Mesodermal cell (in vitro differentiated cells): ENCODE results near the gene HNRNPM.
"Not testable (repeated sequence)": the region's sequence is repeated elsewhere in the genome, so short reads cannot be mapped to it uniquely, and the experiment has no call there.

Experiments used
- H3K27ac ChIP-seq: 2 replicates; pipeline ENCODE4 v1.7.0; 2013; ENCODE audit warnings: mild to moderate bottlenecking, low read depth, low read length, moderate library complexity; ENCODE audit not compliant: severe bottlenecking
- H3K36me3 ChIP-seq: 2 replicates; pipeline ENCODE4 v1.7.1; 2013; ENCODE audit warnings: mild to moderate bottlenecking, low read length, moderate library complexity; ENCODE audit not compliant: control insufficient read depth, insufficient read depth
- H3K4me1 ChIP-seq: one replicate; pipeline ENCODE4 v1.7.1; 2013; ENCODE audit warnings: mild to moderate bottlenecking, low read length; ENCODE audit not compliant: insufficient read depth, control insufficient read depth, poor library complexity, severe bottlenecking
- H3K4me3 ChIP-seq: 2 replicates; pipeline ENCODE4 v1.7.0; 2013; ENCODE audit warnings: low read length, control low read depth, mild to moderate bottlenecking; ENCODE audit not compliant: insufficient read depth, poor library complexity, severe bottlenecking; ENCODE audit errors: extremely low read depth
- H3K9me3 ChIP-seq: 2 replicates; pipeline ENCODE4 v1.7.1; 2013; ENCODE audit warnings: mild to moderate bottlenecking, low read length, moderate library complexity; ENCODE audit not compliant: control insufficient read depth
- WGBS, 2 experiments: methylation state at CpG; one replicate each; pipeline ENCODE4 v1.1.5; 2013; ENCODE audit warnings: missing lambda C conversion rate in 2 of 2; ENCODE audit not compliant: insufficient coverage in 2 of 2; 5-methylcytosine and 5-hydroxymethylcytosine counted together

Gene HNRNPM

GRCh38 chr19:8403098-8403819, 41.5 kb upstream of the HNRNPM start:
- Histone ChIP-seq H3K9me3 (no peaks in the 10 kb centered on the region), H3K4me1 (no peaks in the 10 kb centered on the region), H3K36me3 (peaks cover 56% of the 10 kb centered on the region), H3K27ac (no peak overlapping the region), H3K4me3 (no peak overlapping the region)
- 93 to 97% methylated on average over 28 to 44 of the region's 44 CpGs for WGBS, 2 experiments

DNA sequence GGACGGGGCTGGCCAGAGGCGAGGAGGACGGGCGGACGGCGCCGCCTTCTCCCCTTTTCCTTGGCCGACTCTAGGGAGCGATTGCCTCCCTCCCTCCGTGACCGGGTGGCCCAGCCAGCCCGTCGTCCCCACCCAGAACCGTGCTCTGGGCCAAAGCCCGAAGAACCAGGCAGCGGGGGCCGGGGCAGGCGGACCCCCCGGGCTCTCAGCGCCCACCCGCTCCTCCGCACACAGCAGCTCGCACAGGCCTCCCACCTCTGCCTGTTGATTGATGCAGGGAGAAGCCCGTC, 41.0 kb upstream of the HNRNPM start:
- Histone ChIP-seq H3K4me1 (no peaks in the 10 kb centered on the region), H3K4me3 (no peak overlapping the region), H3K9me3 (no peaks in the 10 kb centered on the region), H3K36me3 (peaks cover 53% of the 10 kb centered on the region), H3K27ac (no peak overlapping the region)
- WGBS, 2 experiments, result 88 to 91% methylated on average over 10 to 21 of the region's 24 CpGs

- 92 to 95% methylated on average over 11 of the region's 18 CpGs for WGBS, 2 experiments
- no peak overlapping the region for H3K27ac ChIP-seq
- H3K4me3 ChIP-seq, result no peak overlapping the region
- no peaks in the 10 kb centered on the region for H3K4me1 ChIP-seq
- H3K9me3 ChIP-seq, result no peaks in the 10 kb centered on the region
- peaks cover 50% of the 10 kb centered on the region for H3K36me3 ChIP-seq
Observed at GRCh38 chr19:8404391-8405151, 40.2 kb upstream of the HNRNPM start.

DNA sequence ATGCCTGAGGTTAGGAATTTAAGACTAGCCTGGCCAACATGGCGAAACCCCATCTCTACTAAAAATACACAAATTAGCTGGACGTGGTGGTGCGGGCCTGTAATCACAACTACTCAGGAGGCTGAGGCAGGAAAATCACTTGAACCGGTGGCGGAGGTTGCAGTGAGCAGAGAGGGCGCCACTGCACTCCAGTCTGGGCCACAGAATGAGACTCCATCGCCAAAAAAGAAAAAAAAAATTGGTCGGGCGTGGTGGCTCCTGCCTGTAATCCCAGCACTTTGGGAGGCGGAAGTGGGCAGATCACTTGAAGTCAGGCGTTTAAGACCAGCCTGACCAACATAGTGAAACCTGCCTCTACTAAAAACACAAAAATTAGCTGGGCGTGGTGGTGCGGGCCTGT, 34.1 kb upstream of the HNRNPM start:
- not testable (repeated sequence) for H3K36me3 ChIP-seq, H3K4me3 ChIP-seq, H3K27ac ChIP-seq, H3K9me3 ChIP-seq, H3K4me1 ChIP-seq
- 89 to 91% methylated on average over 11 to 12 of the region's 13 CpGs for WGBS, 2 experiments

- H3K36me3 ChIP-seq, result no peaks in the 10 kb centered on the region
- no peaks in the 10 kb centered on the region for H3K9me3 ChIP-seq
- no peak within 1 kb of the TSS for H3K27ac ChIP-seq
- H3K4me3 ChIP-seq, result peak within 1 kb of the TSS; percentile 59
- peaks cover 2% of the 10 kb centered on the region for H3K4me1 ChIP-seq
- 5 to 6% methylated on average over 81 of the region's 89 CpGs for WGBS, 2 experiments
Observed at GRCh38 chr19:8412783-8413628, 31.8 kb upstream of the HNRNPM start, which contains the start of gene MARCHF2. TSS of gene MARCHF2 (plus strand) at chr19:8413305. CDS start at chr19:8421841, 8,536 bp downstream.

DNA sequence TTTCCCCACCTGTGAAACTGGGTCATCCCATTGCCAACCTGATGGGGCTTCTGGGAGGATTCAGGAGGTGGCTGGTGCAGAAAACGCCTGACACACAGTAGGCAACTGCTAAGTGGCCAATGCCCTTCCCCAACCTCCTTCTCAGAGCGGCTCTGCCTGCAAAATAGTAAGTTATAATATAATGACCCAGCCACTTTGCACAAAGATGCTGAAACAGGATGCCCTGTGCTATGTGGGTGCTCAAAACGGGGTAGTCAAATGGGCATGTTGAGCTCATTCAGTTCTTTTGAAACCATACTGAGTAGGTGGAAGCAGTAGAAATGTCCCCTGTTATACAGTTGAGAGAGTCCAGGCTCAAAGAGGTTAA, 31.2 kb upstream of the HNRNPM start:
- H3K4me3 ChIP-seq, result peak overlapping the region; percentile 59
- peaks cover 8% of the 10 kb centered on the region for H3K4me1 ChIP-seq
- 60 to 100% methylated on average over 1 to 2 of the region's 3 CpGs for WGBS, 2 experiments
- no peaks in the 10 kb centered on the region for H3K9me3 ChIP-seq
- H3K27ac ChIP-seq, result no peak overlapping the region
- no peaks in the 10 kb centered on the region for H3K36me3 ChIP-seq

- Histone ChIP-seq H3K4me3 (no peak overlapping the region), H3K4me1 (peaks cover 8% of the 10 kb centered on the region), H3K27ac (no peak overlapping the region), H3K36me3 (no peaks in the 10 kb centered on the region), H3K9me3 (no peaks in the 10 kb centered on the region)
- 78 to 89% methylated on average over 4 of the region's 4 CpGs for whole genome bisulfite sequencing, 2 experiments
Observed at GRCh38 chr19:8416796-8417195, 28.0 kb upstream of the HNRNPM start.

GRCh38 chr19:8421484-8422461, 23.0 kb upstream of the HNRNPM start:
- Histone ChIP-seq H3K9me3 (no peaks in the 10 kb centered on the region), H3K4me1 (peaks cover 29% of the 10 kb centered on the region), H3K36me3 (no peaks in the 10 kb centered on the region), H3K4me3 (no peak overlapping the region), H3K27ac (no peak overlapping the region)
- WGBS, 2 experiments, result 92 to 93% methylated on average over 25 to 27 of the region's 28 CpGs

- no peak overlapping the region for H3K4me3 ChIP-seq
- H3K9me3 ChIP-seq, result no peaks in the 10 kb centered on the region
- H3K36me3 ChIP-seq, result no peaks in the 10 kb centered on the region
- 56 to 57% methylated on average over 8 of the region's 9 CpGs for WGBS, 2 experiments
- H3K4me1 ChIP-seq, result peaks cover 21% of the 10 kb centered on the region
- peak overlapping the region; percentile 97 for H3K27ac ChIP-seq
Observed at GRCh38 chr19:8423817-8424223, 21.0 kb upstream of the HNRNPM start.

- not testable (repeated sequence) for H3K9me3 ChIP-seq, H3K4me3 ChIP-seq, H3K36me3 ChIP-seq, H3K27ac ChIP-seq
- 85 to 90% methylated on average over 3 of the region's 6 CpGs for WGBS, 2 experiments
- peaks cover 21% of the 10 kb centered on the region for H3K4me1 ChIP-seq
Observed at GRCh38 chr19:8425331-8425730, 19.4 kb upstream of the HNRNPM start.
